Uterus (tissue), 4 donors: Measurements from ENCODE around the gene NDEL1. TPM values are rescaled to one million over a fixed set of nuclear protein-coding genes. Genes with fewer than 3 reads are reported as not detected.

Source experiments
- DNase-seq, 2 donors: peaks; one replicate each; pipeline ENCODE4 v3.0.0-alpha.2; 2019 to 2020
- H3K27ac ChIP-seq, 2 donors: fragments of 200-600 bp; sonication (generic); 1 replicate in 1 of 2; 2 replicates in 1 of 2; pipeline ENCODE4 v1.5.1; 2016 to 2018
- H3K27me3 ChIP-seq, 2 donors: fragments of 200-600 bp; sonication (generic); one replicate each; pipeline ENCODE4 v1.5.1; 2018 to 2019; ENCODE audit warnings: control low read depth in 1 of 2
- H3K36me3 ChIP-seq, 2 donors: fragments of 200-600 bp; sonication (generic); one replicate each; pipeline ENCODE4 v1.5.1; 2019; ENCODE audit warnings: control low read depth in 1 of 2
- H3K4me1 ChIP-seq, 2 donors: fragments of 200-600 bp; sonication (generic); one replicate each; pipeline ENCODE4 v1.5.1; 2018 to 2019; ENCODE audit warnings: control low read depth in 1 of 2
- H3K4me3 ChIP-seq, 2 donors: fragments of 200-600 bp; sonication (generic); 1 replicate in 1 of 2; 2 replicates in 1 of 2; pipeline ENCODE4 v1.5.1; 2018 to 2019; ENCODE audit warnings: mild to moderate bottlenecking in 1 of 2
- H3K9me3 ChIP-seq, 2 donors: fragments of 200-600 bp; sonication (generic); one replicate each; pipeline ENCODE4 v1.5.1; 2019; ENCODE audit warnings: control low read depth in 1 of 2
- POLR2A ChIP-seq, 2 donors: fragments of 450-650 bp; IDR thresholded peaks; one replicate each; pipeline ENCODE4 v1.6.1; 2016; ENCODE audit warnings: antibody characterized with exemption in 2 of 2, mild to moderate bottlenecking in 1 of 2, moderate library complexity in 1 of 2
- intact Hi-C: fragments of 100-400 bp; cut with DNase I; formaldehyde crosslinking; loops from one replicate; pipeline ENCODE4 v1.15.1; 2023; ENCODE audit warnings: low total_unique reads
- total RNA-seq, 4 donors: library from RNA; depleted of rRNA in 3 of 4; stranded (reverse); fragments of >200 nt in 3 of 4; gene quantifications; one replicate each; pipeline versions ENCODE4 v1.1.0 to v1.2.4, GENCODE V29; 2014 to 2023
- TF ChIP-seq, protein P1 (sequence below), 4 experiments: fragments of 200-600 bp in 2 of 4; fragments of 450-650 bp in 2 of 4; sonication (generic) in 2 of 4; IDR thresholded peaks; one replicate each; pipeline ENCODE4 v1.5.1; 2016 to 2019; ENCODE audit warnings: antibody characterized with exemption in 4 of 4, mild to moderate bottlenecking in 2 of 4, moderate library complexity in 1 of 4
- donor health status: DM: yes; HTN: yes; CAD: no.

Gene NDEL1
- total RNA-seq, 4 donors from 2014 or later: 19.5 to 114 (median 63.8) TPM

DNA sequence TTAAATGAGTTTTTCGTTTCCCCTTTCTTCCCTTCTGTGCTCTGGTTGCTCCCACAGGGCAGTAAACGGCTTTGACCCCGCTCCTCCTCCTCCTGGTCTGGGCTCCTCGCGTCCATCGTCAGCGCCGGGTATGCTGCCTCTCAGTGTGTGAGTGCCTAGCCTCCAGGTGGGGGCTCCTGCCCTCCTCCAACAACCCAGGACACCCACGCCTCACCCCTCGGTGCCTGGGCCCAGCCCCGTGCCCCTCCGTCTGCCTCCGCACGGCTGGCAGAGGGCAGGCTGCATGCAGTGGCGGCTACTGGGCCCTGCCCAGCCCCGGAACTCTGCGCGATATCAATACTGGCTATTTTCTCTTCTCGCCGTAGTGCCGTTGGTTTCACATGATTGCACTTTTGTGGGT is 31.2 kb downstream of the NDEL1 start:
- Histone ChIP-seq H3K27ac (no peak overlapping the region), H3K27me3 (no peaks in the 10 kb centered on the region), H3K4me1 (peaks cover 0 to 11% of the 10 kb centered on the region in 2 donors), H3K36me3 (no peaks in the 10 kb centered on the region), H3K4me3 (no peak overlapping the region), H3K9me3 (no peaks in the 10 kb centered on the region)
- TF ChIP-seq, protein P1, sequence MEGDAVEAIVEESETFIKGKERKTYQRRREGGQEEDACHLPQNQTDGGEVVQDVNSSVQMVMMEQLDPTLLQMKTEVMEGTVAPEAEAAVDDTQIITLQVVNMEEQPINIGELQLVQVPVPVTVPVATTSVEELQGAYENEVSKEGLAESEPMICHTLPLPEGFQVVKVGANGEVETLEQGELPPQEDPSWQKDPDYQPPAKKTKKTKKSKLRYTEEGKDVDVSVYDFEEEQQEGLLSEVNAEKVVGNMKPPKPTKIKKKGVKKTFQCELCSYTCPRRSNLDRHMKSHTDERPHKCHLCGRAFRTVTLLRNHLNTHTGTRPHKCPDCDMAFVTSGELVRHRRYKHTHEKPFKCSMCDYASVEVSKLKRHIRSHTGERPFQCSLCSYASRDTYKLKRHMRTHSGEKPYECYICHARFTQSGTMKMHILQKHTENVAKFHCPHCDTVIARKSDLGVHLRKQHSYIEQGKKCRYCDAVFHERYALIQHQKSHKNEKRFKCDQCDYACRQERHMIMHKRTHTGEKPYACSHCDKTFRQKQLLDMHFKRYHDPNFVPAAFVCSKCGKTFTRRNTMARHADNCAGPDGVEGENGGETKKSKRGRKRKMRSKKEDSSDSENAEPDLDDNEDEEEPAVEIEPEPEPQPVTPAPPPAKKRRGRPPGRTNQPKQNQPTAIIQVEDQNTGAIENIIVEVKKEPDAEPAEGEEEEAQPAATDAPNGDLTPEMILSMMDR (IDR thresholded peaks at IDR 0.05): no peak
- no peak for TF ChIP-seq POLR2A (IDR thresholded peaks at IDR 0.05)
- DNase-seq: no peak
- intact Hi-C loops: no loop called here

DNA sequence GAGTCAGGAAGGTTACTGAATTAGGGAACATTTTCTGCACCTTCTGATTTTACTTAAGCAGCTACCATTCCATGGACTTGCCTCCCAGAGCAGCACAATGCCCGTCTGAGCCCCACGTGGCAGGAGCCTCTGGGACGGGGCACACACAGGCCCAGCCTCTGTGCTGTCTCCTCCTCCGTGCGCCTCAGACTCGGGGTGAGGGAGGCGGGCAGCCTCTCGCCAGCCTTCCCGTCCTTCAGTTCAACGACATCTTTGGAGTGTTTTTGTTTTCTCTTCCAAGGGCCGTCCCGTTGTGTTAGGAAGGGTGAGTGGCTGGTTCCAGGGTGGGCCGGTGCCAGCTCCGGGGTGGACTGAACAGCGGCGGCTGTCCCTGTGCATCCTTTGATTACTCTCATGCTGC is 31.8 kb downstream of the NDEL1 start:
- Histone ChIP-seq H3K4me3 (no peak overlapping the region), H3K27me3 (no peaks in the 10 kb centered on the region), H3K4me1 (peaks cover 0 to 11% of the 10 kb centered on the region in 2 donors), H3K9me3 (no peaks in the 10 kb centered on the region), H3K36me3 (no peaks in the 10 kb centered on the region), H3K27ac (no peak overlapping the region)
- TF ChIP-seq, protein P1 (IDR thresholded peaks at IDR 0.05): no peak
- no peak for TF ChIP-seq POLR2A (IDR thresholded peaks at IDR 0.05)
- DNase-seq: no peak
- intact Hi-C loops: no loop called here

DNA sequence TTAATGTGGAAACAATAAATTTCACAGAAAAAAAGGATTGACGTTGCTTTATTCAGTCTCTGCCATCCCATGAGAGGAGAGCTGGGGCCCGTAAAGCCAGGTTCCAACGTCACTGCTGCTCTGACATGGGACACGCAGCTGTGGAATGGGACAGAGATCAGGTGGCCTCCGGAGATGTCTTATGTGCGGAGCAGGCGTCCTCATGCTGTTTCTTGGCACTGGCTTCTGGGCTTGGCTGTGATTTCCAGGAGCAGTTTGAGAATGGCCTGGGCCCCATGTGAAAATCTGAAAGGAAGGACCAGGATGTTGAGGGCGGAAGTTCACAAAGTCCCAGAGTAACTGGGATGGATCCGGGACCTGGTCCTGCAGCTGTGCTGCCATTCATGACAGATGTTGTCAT is 32.4 kb downstream of the NDEL1 start:
- no peak for TF ChIP-seq POLR2A (IDR thresholded peaks at IDR 0.05)
- TF ChIP-seq, protein P1 (IDR thresholded peaks at IDR 0.05): no peak
- Histone ChIP-seq H3K9me3 (no peaks in the 10 kb centered on the region), H3K4me3 (no peak overlapping the region), H3K27me3 (no peaks in the 10 kb centered on the region), H3K27ac (no peak overlapping the region), H3K36me3 (no peaks in the 10 kb centered on the region), H3K4me1 (peaks cover 0 to 11% of the 10 kb centered on the region in 2 donors)
- intact Hi-C loops: no loop called here
- DNase-seq: no peak

DNA sequence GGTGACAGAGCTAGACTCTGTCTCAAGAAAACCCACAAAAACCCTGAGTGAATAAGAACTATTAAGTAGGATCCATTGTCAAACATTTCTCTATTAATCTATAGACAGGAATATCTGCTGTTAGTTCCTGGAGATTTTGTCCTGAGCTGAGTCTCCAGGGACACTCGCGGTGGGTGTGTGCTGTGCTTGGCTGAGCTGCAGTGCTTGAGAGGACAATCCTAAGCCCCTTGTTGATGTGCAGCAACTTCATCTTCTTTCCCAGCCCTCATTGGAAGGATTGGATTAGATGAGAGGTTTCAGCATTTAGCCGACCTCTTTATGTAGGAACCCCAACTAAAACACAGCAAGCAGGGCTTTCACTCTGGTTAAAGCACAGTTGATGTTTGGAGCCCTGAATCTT is 33.3 kb downstream of the NDEL1 start:
- no peak for TF ChIP-seq POLR2A (IDR thresholded peaks at IDR 0.05)
- TF ChIP-seq, protein P1 (IDR thresholded peaks at IDR 0.05): no peak
- intact Hi-C loops: no loop called here
- Histone ChIP-seq H3K4me1 (peaks cover 0 to 11% of the 10 kb centered on the region in 2 donors), H3K27me3 (no peaks in the 10 kb centered on the region), H3K9me3 (no peaks in the 10 kb centered on the region), H3K27ac (no peak overlapping the region), H3K36me3 (no peaks in the 10 kb centered on the region), H3K4me3 (no peak overlapping the region)
- DNase-seq: no peak

DNA sequence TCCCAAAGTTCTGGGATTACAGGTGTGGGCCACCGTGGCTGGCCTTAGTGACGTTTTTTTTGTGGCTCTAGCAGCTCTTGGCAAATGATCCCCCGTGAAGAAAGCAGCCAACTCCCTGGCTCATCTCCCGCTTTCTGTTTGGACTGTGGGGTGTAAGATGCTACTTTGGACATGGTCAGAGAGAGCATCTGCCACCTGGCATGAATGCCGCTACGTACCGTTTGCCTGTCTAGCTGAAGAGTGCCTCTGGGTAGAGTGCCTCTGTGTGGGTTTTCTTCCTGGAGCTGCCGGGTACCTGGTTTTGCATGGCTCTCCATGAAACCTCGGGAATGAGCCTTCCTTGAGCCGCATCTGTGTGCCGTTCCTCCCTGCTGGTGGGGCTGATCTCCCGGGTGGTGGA is 34.3 kb downstream of the NDEL1 start:
- Histone ChIP-seq H3K4me3 (no peak overlapping the region), H3K36me3 (no peaks in the 10 kb centered on the region), H3K9me3 (no peaks in the 10 kb centered on the region), H3K27me3 (no peaks in the 10 kb centered on the region), H3K4me1 (peaks cover 0 to 9% of the 10 kb centered on the region in 2 donors), H3K27ac (peak overlapping the region; percentile 16 to 37)
- intact Hi-C loops: no loop called here
- TF ChIP-seq, protein P1 (IDR thresholded peaks at IDR 0.05): no peak
- TF ChIP-seq POLR2A (IDR thresholded peaks at IDR 0.05): no peak
- DNase-seq: no peak
